PC-3 (cell line): ENCODE data around the gene ABLIM1.

Source experiments
- EZH2 ChIP-seq: fragments of 300-600 bp; sonication (generic); IDR thresholded peaks from one replicate; pipeline ENCODE4 v1.6.1; 2017; ENCODE audit warnings: antibody characterized with exemption, mild to moderate bottlenecking, low read length; ENCODE audit not compliant: unreplicated experiment
- EZH2phosphoT487 ChIP-seq: fragments of 300-600 bp; sonication (generic); IDR thresholded peaks from 2 replicates; pipeline ENCODE4 v1.6.1; 2018; ENCODE audit warnings: mild to moderate bottlenecking, antibody characterized with exemption, low read length, borderline replicate concordance
- TF ChIP-seq, protein P1 (sequence below): fragments of 300-600 bp; sonication (generic); conservative IDR thresholded peaks from 2 replicates; pipeline ENCODE4 v1.5.1; 2017; ENCODE audit warnings: antibody characterized with exemption, low read depth, mild to moderate bottlenecking, low read length

DNA sequence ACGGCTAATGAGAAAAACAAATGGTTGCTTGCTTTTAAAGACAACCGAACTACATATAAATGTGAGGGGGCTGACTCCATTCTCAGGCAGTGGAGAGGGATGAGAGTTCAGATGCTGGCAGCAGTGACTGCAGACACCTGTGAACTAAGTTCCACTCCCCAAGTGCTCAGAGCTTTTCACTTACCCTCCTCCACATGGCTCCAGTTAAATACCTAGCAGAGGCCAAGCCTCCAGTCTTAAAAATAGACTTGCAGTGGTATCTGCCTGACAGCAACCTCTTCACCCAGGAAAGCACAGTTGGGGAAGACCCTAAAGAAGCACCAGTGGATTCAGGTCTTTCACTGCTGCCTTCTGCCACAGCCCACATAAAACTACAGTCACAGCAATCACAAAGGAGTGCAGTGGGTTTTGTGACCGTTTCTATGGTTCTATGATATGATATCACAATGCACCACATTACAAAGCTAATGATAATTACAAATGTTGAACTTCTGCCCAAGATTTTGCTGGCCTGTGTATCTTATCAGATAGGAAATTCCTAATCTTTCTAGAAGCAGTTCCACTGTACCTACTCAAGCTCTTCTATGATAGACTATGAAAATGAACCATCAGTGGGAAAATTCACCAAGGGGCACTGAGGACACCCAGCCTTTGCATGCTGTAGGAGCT is 3.3 kb upstream of the ABLIM1 start:
- TF ChIP-seq EZH2 (no peak), EZH2phosphoT487 (no peak)
- TF ChIP-seq, protein P1, sequence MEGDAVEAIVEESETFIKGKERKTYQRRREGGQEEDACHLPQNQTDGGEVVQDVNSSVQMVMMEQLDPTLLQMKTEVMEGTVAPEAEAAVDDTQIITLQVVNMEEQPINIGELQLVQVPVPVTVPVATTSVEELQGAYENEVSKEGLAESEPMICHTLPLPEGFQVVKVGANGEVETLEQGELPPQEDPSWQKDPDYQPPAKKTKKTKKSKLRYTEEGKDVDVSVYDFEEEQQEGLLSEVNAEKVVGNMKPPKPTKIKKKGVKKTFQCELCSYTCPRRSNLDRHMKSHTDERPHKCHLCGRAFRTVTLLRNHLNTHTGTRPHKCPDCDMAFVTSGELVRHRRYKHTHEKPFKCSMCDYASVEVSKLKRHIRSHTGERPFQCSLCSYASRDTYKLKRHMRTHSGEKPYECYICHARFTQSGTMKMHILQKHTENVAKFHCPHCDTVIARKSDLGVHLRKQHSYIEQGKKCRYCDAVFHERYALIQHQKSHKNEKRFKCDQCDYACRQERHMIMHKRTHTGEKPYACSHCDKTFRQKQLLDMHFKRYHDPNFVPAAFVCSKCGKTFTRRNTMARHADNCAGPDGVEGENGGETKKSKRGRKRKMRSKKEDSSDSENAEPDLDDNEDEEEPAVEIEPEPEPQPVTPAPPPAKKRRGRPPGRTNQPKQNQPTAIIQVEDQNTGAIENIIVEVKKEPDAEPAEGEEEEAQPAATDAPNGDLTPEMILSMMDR: no peak
